Activated CD8-positive, alpha-beta memory T cell treated with anti-CD3 and anti-CD28 coated beads for 1 hour (primary cell): ENCODE data around the gene ZNF273.
"Not testable (repeated sequence)": the region's sequence is repeated elsewhere in the genome, so short reads cannot be mapped to it uniquely, and the experiment has no call there.

Experiments used
- DNase-seq, 2 donors: peaks; one replicate each; pipeline ENCODE4 v3.0.0-alpha.2; 2020; ENCODE audit warnings: low read depth in 1 of 2; ENCODE audit errors: extremely low read depth in 1 of 2

ZNF273 gene

GRCh38 chr7:64902806-64903721, at the start of gene ZNF273:
ZNF273 (plus strand) TSS chr7:64903273; CDS start chr7:64903318, 45 bp downstream.
- peak; percentile 77 for DNase-seq

- no peak for DNase-seq
These were observed 49.4 kb upstream of the ZNF273 start for GRCh38 chr7:64853679-64854078.

GRCh38 chr7:64854969-64855368, 48.1 kb upstream of the ZNF273 start:
- no peak for DNase-seq

DNA sequence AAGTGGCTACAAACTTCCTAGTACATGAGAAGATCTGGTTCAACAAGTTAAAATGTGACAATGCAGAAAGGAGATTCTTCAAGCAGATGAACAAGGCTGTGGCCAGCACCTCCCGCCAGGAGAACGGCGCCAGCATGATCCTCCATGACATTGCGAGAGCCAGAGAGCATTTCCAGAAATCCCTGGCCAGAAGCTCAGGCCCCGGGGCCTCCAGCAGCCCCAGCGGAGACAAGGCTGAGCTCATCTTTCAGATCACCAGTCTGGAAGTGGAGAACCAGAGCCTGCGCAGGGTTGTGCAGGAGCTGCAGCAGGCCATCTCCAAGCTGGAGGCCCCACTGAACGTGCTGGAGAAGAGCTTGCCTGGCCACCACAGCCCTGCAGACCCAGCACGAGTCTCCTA, 40.1 kb upstream of the ZNF273 start:
- DNase-seq: no peak

- DNase-seq: not testable (repeated sequence)
These were observed 39.5 kb upstream of the ZNF273 start for GRCh38 chr7:64863530-64863929.

DNA sequence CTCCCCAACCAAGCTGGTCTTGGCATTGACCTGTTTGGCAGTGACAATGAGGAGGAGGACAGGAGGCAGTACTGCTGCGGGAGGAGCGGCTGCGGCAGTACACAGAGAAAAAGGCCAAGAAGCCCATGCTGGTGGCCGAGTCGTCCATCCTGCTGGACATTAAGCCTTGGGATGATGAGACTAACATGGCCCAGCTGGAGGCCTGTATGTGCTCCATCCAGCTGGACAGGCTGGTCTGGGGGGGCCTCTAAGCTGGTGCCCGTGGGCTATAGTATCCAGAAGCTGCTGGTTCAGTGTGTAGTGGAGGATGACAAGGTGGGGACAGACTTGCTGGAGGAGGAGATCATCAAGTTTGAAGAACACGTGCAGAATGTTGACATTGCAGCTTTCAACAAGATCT, 39.1 kb upstream of the ZNF273 start:
- DNase-seq: no peak

- DNase-seq: no peak
These were observed 35.1 kb upstream of the ZNF273 start for GRCh38 chr7:64867863-64868440.

DNA sequence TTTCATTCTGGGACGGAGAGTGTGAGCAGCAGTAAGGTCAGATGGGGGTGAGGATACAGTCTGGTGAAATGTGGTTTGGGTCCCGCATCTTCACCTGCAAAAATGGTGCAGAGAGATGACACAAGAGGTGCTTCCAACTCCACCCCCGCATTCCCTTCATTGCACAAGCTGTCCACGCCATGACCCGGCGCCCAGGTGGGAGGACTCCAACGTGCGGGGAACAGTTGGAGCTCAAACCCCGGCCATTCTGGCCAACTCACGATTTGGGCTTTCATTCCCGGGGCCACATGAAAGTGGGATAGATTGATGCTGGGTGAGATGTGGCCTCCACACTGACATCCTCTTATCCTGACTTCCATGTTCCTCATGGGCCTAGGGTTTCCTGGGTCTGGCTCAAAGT, 34.6 kb upstream of the ZNF273 start:
- DNase-seq: no peak

DNA sequence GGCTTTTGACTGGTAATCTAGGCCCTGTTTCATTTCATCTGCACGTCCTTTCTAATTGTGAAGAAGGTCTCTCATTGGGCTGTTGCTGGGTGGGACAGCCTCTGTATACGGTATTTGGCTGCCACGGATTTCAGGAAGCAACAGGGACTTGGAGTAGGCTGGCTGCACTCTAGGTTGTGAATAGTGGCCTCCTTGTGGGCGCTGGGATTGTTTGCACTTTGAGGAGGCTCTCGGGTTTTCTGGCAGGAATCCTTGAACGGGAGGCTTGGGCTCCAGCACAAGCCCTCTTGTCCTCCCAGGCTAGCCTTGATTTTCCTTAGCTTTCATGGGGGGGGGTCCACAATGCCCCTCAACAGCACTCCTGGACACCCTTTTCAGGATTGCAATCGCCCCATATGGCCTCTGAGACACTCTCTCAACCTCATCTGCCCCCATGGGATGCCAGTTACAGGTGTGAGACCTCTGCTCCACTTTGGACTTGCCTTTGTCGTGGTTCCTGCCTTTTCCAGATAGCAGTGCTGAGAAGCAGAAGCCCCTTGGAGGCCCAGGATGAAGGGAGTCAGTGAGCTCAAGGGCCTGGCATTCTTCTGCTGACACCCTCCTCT, 33.9 kb upstream of the ZNF273 start:
- DNase-seq: no peak

GRCh38 chr7:64869912-64870562, 33.0 kb upstream of the ZNF273 start:
- no peak for DNase-seq

- DNase-seq: no peak
These were observed 32.4 kb upstream of the ZNF273 start for GRCh38 chr7:64870656-64871055.

GRCh38 chr7:64871761-64872160, 31.3 kb upstream of the ZNF273 start:
- DNase-seq: no peak

DNA sequence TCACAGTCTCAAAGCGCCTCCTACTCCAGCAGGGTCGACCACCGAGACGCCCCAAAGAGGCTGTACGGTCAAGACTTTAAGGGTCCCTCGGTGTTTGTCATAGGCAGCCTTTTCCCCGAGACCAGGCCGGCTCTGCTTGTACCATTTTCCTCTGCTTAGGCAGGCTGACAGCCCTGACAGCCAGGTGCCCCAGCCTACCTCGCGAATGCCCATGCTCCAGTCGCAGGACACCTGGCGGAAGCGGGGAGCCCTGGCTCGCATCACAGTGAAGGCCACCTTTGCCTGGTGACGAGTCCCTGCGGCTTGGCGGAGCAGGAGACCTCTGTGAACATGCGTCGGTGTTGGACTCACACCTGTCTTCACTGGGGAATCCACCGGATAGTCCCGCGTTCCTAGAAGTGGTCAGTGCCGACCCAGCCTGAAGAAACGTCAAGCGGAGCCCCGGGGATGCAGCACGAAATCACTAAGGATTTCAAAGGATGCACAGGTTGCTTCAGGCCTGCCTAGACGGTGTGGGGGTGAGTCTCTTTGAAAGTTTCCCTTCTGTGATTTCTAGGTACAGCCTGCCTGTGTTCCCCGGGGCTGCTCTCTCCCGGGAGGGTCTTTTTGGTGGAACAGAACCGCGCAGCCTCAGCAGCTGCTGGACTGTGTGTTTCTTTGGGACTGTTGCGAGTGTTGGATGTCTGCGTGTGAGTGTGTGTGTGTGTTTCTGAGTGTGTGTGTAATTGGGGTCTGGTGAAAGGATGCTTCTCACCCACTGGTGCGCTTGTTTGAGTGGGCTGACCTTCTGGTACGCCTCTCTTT, 30.5 kb upstream of the ZNF273 start:
- no peak for DNase-seq

- no peak for DNase-seq
These were observed 29.9 kb upstream of the ZNF273 start for GRCh38 chr7:64873155-64873500.

DNA sequence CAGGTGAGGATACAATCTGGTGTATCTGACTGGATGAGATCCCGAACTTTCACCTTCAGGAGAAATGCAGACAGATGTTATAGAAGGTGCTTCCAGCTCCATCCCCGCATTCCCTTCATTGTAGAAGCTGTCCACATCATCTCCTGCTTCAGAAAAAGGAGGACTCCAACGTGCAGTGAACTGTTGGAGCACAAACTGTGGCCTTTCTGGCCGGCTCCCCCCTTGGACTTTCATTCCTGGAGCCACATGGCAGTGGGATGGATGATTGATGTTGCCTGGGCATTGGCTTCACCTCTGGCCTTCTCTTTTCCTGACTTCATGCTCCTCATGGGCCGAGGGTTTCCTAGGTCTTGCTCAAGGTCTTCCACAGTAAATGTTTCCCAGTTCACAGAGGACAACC, 29.6 kb upstream of the ZNF273 start:
- DNase-seq: no peak

DNA sequence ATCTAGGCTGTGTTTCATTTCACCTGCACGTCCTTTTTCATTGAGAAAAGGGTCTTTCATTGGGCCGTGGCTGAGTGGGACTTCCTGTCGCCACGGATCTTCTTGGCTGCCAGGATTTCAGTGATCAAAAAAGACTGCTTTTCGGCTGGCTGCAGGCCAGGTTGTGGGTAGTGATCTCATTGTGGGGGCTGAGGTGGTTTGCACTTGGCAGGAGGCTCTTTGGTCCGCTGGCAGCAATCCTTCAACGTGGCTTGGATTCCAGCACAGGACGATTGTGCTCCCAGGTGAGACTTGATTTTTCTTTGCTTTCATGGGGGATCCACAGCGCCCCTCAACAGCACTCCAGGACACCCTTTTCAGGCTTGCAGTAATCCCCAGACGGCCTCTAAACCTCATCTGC, 29.0 kb upstream of the ZNF273 start:
- DNase-seq: no peak

- DNase-seq: no peak
These were observed 28.4 kb upstream of the ZNF273 start for GRCh38 chr7:64874562-64875250.

GRCh38 chr7:64875258-64875657, 27.8 kb upstream of the ZNF273 start:
- DNase-seq: no peak

DNA sequence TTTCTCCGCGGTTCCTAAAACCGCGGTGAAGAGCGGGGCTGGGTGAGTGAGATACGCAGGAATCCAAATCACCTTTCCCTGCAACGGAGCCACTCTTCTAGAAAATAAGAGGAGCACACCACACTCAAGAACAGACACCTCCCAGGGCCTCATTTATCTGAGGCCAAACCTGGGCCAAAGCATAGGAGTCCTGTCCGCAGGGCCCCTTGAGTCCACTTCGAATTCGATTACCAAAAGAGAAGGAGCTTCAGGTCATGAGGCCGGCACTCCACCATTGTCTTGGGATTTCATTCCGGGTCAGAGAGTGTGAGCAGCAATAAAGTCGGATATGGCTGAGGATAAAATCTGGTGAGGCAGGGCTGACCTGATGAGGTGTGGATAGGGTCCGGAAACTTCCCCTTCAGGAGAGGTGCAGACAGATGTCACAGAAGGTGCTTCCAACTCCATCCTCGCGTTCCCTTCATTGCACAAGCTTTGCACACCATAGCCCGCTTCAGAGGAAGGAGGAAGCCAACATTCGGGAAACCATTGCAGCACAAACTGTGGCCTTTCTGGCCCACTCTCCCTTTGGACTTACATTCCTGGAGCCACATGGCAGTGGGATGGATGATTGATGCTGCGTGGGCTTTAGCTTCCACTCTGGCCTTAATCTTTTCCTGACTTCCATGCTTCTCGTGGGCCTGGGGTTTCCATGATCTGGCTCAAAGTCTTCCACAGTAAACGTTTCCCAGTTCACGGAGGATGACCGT, 27.2 kb upstream of the ZNF273 start:
- DNase-seq: no peak
